WTC11 (cell line): ENCODE measurements around the gene GTSE1. TPM values are rescaled to one million over a fixed set of nuclear protein-coding genes. Genes with fewer than 3 reads are reported as not detected.

Experiments used
- ATAC-seq: fragments of 200-7000 bp; cut with Tn5 transposase; 2 replicates; pipeline ENCODE4 v1.10.0; 2021; ENCODE audit warnings: mild to moderate bottlenecking, moderate library complexity
- CTCF ChIA-PET: fragments of 300-600 bp; sonication (Branson Sonifier 250); formaldehyde crosslinking; loops from one replicate; lab custom pipeline; 2021; ENCODE audit warnings: antibody characterized with exemption; lab: Charles Lee
- POLR2A ChIA-PET: fragments of 350-600 bp; sonication (Branson Sonifier 250); formaldehyde crosslinking; loops from one replicate; lab custom pipeline; 2021; ENCODE audit warnings: antibody characterized with exemption; lab: Charles Lee
- DNase-seq: peaks from one replicate; pipeline ENCODE4 v3.0.0; 2021; ENCODE audit warnings: low spot score
- H3K27ac Mint-ChIP-seq: 2 replicates; pipeline ENCODE4 v1.8.0; 2021; ENCODE audit warnings: mixed read lengths
- H3K27me3 Mint-ChIP-seq: 2 replicates; pipeline ENCODE4 v1.8.0; 2021; ENCODE audit warnings: low read depth, mild to moderate bottlenecking, moderate library complexity, mixed read lengths
- H3K36me3 Mint-ChIP-seq: 2 replicates; pipeline ENCODE4 v1.8.0; 2021; ENCODE audit warnings: mixed read lengths
- H3K4me1 Mint-ChIP-seq: 2 replicates; pipeline ENCODE4 v1.8.0; 2022; ENCODE audit warnings: mixed read lengths
- H3K4me3 Mint-ChIP-seq: 2 replicates; pipeline ENCODE4 v1.8.0; 2021; ENCODE audit warnings: mild to moderate bottlenecking, moderate library complexity, mixed read lengths
- H3K9me3 Mint-ChIP-seq: 2 replicates; pipeline ENCODE4 v1.8.0; 2021; ENCODE audit warnings: mixed read lengths
- CREM ChIP-seq: sonication (generic); formaldehyde crosslinking; IDR thresholded peaks from 2 replicates; pipeline ENCODE4 v1.8.1; 2022; ENCODE audit warnings: mild to moderate bottlenecking, missing genetic modification reagents, moderate library complexity
- FOXK1 ChIP-seq: sonication (generic); formaldehyde crosslinking; IDR thresholded peaks from 2 replicates; pipeline ENCODE4 v1.8.0; 2022; ENCODE audit warnings: mild to moderate bottlenecking, moderate library complexity, missing genetic modification reagents
- HMGA2 ChIP-seq: fragments of 250-450 bp; sonication (Bioruptor Pico); IDR thresholded peaks from 2 replicates; pipeline ENCODE4 v1.4.0; 2021; ENCODE audit warnings: mild to moderate bottlenecking, moderate library complexity
- JAZF1 ChIP-seq: fragments of 250-450 bp; sonication (Bioruptor Pico); IDR thresholded peaks from 2 replicates; pipeline ENCODE4 v1.9.0; 2021; ENCODE audit warnings: moderate library complexity, mild to moderate bottlenecking, inconsistent platforms
- KAT7 ChIP-seq: sonication (generic); formaldehyde crosslinking; IDR thresholded peaks from 2 replicates; pipeline ENCODE4 v1.8.1; 2023; ENCODE audit warnings: missing genetic modification reagents, mild to moderate bottlenecking, borderline replicate concordance
- NFATC4 ChIP-seq: fragments of 250-450 bp; sonication (Bioruptor Pico); IDR thresholded peaks from 2 replicates; pipeline ENCODE4 v1.9.0; 2021; ENCODE audit warnings: mild to moderate bottlenecking
- NFE2L1 ChIP-seq: sonication (generic); formaldehyde crosslinking; IDR thresholded peaks from 2 replicates; pipeline ENCODE4 v1.8.1; 2023; ENCODE audit warnings: missing genetic modification reagents
- SP1 ChIP-seq: sonication (generic); formaldehyde crosslinking; conservative IDR thresholded peaks from 2 replicates; pipeline ENCODE4 v1.8.1; 2022; ENCODE audit warnings: missing genetic modification reagents
- total RNA-seq: library from RNA; stranded (reverse); gene quantifications from 3 replicates; pipeline ENCODE4 v1.2.3, GENCODE V29; 2021
- TF ChIP-seq, protein P1 (sequence below): sonication (generic); formaldehyde crosslinking; IDR thresholded peaks from 2 replicates; pipeline ENCODE4 v1.8.1; 2022; ENCODE audit warnings: low read depth, missing genetic modification reagents, borderline replicate concordance
- TF ChIP-seq, protein P2 (sequence below): sonication (generic); formaldehyde crosslinking; conservative IDR thresholded peaks from 2 replicates; pipeline ENCODE4 v1.8.1; 2022; ENCODE audit warnings: mild to moderate bottlenecking, missing genetic modification reagents
- TF ChIP-seq, protein P3 (sequence below): sonication (generic); formaldehyde crosslinking; IDR thresholded peaks from 2 replicates; pipeline ENCODE4 v1.8.0; 2023; ENCODE audit warnings: missing genetic modification reagents, mild to moderate bottlenecking, borderline replicate concordance
- TF ChIP-seq, protein P4 (sequence below): sonication (generic); formaldehyde crosslinking; conservative IDR thresholded peaks from 2 replicates; pipeline ENCODE4 v1.8.1; 2023; ENCODE audit warnings: mild to moderate bottlenecking, low read depth, missing genetic modification reagents, moderate library complexity
- TF ChIP-seq, protein P5 (sequence below): sonication (generic); formaldehyde crosslinking; IDR thresholded peaks from 2 replicates; pipeline ENCODE4 v1.8.0; 2022; ENCODE audit warnings: mild to moderate bottlenecking, missing genetic modification reagents
- TF ChIP-seq, protein P6 (sequence below): sonication (generic); formaldehyde crosslinking; IDR thresholded peaks from 2 replicates; pipeline ENCODE4 v1.8.0; 2023; ENCODE audit warnings: missing genetic modification reagents
- TF ChIP-seq, protein P7 (sequence below): fragments of 250-450 bp; sonication (Bioruptor Pico); IDR thresholded peaks from 2 replicates; pipeline ENCODE4 v1.9.0; 2021; ENCODE audit warnings: mild to moderate bottlenecking

The GTSE1 gene
- total RNA-seq, 1 experiment from 2014 or later: 56.1 TPM

DNA sequence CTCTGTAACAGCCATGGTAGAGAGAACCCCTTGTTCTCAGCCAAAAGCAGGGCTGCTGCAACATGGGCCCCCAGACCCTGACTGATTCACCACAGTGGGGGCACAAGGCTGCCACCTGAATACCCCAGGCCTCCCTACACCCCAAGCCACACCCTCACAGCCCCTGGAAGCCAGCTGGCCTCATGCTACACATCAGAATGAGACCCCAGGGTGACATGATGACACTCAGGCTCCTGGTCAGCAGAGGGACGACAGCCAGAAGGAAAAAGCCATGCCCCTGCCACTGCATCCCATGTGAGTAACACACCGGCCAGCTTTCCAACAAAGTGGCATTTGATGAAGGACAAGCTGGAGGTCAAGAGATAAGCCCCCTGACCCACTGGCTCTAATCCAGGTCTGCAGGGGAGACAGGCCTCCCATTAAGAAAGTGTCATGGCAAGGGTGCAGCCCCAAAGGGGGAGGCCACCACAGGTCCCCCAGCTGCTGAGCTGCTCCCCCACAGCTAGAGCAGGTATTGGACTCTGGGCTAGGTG, 49.2 kb upstream of the GTSE1 start:
- no peak overlapping the region for H3K27ac Mint-ChIP-seq
- peaks cover 4% of the 10 kb centered on the region; the same call in 1 of the 2 replicates for H3K36me3 Mint-ChIP-seq
- H3K4me3 Mint-ChIP-seq: no peak overlapping the region
- peaks cover 9% of the 10 kb centered on the region for H3K27me3 Mint-ChIP-seq
- CTCF ChIA-PET: interaction anchor here (3.6 kb wide), 1 partner anchor 15 kb away, joined by 25 read pairs; the partner anchor contains the start of gene PKDREJ
- TF ChIP-seq, protein P1, sequence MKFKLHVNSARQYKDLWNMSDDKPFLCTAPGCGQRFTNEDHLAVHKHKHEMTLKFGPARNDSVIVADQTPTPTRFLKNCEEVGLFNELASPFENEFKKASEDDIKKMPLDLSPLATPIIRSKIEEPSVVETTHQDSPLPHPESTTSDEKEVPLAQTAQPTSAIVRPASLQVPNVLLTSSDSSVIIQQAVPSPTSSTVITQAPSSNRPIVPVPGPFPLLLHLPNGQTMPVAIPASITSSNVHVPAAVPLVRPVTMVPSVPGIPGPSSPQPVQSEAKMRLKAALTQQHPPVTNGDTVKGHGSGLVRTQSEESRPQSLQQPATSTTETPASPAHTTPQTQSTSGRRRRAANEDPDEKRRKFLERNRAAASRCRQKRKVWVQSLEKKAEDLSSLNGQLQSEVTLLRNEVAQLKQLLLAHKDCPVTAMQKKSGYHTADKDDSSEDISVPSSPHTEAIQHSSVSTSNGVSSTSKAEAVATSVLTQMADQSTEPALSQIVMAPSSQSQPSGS (CRISPR knock-in tag): no peak
- TF ChIP-seq, protein P2, sequence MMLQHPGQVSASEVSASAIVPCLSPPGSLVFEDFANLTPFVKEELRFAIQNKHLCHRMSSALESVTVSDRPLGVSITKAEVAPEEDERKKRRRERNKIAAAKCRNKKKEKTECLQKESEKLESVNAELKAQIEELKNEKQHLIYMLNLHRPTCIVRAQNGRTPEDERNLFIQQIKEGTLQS (CRISPR knock-in tag): no peak
- TF ChIP-seq JAZF1 (CRISPR knock-in tag): no peak
- TF ChIP-seq, protein P3, sequence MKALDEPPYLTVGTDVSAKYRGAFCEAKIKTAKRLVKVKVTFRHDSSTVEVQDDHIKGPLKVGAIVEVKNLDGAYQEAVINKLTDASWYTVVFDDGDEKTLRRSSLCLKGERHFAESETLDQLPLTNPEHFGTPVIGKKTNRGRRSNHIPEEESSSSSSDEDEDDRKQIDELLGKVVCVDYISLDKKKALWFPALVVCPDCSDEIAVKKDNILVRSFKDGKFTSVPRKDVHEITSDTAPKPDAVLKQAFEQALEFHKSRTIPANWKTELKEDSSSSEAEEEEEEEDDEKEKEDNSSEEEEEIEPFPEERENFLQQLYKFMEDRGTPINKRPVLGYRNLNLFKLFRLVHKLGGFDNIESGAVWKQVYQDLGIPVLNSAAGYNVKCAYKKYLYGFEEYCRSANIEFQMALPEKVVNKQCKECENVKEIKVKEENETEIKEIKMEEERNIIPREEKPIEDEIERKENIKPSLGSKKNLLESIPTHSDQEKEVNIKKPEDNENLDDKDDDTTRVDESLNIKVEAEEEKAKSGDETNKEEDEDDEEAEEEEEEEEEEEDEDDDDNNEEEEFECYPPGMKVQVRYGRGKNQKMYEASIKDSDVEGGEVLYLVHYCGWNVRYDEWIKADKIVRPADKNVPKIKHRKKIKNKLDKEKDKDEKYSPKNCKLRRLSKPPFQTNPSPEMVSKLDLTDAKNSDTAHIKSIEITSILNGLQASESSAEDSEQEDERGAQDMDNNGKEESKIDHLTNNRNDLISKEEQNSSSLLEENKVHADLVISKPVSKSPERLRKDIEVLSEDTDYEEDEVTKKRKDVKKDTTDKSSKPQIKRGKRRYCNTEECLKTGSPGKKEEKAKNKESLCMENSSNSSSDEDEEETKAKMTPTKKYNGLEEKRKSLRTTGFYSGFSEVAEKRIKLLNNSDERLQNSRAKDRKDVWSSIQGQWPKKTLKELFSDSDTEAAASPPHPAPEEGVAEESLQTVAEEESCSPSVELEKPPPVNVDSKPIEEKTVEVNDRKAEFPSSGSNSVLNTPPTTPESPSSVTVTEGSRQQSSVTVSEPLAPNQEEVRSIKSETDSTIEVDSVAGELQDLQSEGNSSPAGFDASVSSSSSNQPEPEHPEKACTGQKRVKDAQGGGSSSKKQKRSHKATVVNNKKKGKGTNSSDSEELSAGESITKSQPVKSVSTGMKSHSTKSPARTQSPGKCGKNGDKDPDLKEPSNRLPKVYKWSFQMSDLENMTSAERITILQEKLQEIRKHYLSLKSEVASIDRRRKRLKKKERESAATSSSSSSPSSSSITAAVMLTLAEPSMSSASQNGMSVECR (CRISPR knock-in tag): no peak
- no peak for TF ChIP-seq NFATC4
- TF ChIP-seq, protein P4, sequence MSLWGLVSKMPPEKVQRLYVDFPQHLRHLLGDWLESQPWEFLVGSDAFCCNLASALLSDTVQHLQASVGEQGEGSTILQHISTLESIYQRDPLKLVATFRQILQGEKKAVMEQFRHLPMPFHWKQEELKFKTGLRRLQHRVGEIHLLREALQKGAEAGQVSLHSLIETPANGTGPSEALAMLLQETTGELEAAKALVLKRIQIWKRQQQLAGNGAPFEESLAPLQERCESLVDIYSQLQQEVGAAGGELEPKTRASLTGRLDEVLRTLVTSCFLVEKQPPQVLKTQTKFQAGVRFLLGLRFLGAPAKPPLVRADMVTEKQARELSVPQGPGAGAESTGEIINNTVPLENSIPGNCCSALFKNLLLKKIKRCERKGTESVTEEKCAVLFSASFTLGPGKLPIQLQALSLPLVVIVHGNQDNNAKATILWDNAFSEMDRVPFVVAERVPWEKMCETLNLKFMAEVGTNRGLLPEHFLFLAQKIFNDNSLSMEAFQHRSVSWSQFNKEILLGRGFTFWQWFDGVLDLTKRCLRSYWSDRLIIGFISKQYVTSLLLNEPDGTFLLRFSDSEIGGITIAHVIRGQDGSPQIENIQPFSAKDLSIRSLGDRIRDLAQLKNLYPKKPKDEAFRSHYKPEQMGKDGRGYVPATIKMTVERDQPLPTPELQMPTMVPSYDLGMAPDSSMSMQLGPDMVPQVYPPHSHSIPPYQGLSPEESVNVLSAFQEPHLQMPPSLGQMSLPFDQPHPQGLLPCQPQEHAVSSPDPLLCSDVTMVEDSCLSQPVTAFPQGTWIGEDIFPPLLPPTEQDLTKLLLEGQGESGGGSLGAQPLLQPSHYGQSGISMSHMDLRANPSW (CRISPR knock-in tag): no peak
- TF ChIP-seq, protein P5, sequence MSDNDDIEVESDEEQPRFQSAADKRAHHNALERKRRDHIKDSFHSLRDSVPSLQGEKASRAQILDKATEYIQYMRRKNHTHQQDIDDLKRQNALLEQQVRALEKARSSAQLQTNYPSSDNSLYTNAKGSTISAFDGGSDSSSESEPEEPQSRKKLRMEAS (CRISPR knock-in tag): no peak
- no peak for TF ChIP-seq FOXK1 (CRISPR knock-in tag)
- no peak for TF ChIP-seq KAT7 (CRISPR knock-in tag)
- TF ChIP-seq HMGA2: no peak
- TF ChIP-seq, protein P6, sequence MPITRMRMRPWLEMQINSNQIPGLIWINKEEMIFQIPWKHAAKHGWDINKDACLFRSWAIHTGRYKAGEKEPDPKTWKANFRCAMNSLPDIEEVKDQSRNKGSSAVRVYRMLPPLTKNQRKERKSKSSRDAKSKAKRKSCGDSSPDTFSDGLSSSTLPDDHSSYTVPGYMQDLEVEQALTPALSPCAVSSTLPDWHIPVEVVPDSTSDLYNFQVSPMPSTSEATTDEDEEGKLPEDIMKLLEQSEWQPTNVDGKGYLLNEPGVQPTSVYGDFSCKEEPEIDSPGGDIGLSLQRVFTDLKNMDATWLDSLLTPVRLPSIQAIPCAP (CRISPR knock-in tag): no peak
- no peak for TF ChIP-seq CREM
- no peak for TF ChIP-seq SP1 (CRISPR knock-in tag)
- TF ChIP-seq, all 79 proteins: peak for 0
- POLR2A ChIA-PET: no interaction called here
- ATAC-seq: no peak
- H3K4me1 Mint-ChIP-seq: peaks cover 13% of the 10 kb centered on the region
- DNase-seq: no peak
- H3K9me3 Mint-ChIP-seq: no peaks in the 10 kb centered on the region

DNA sequence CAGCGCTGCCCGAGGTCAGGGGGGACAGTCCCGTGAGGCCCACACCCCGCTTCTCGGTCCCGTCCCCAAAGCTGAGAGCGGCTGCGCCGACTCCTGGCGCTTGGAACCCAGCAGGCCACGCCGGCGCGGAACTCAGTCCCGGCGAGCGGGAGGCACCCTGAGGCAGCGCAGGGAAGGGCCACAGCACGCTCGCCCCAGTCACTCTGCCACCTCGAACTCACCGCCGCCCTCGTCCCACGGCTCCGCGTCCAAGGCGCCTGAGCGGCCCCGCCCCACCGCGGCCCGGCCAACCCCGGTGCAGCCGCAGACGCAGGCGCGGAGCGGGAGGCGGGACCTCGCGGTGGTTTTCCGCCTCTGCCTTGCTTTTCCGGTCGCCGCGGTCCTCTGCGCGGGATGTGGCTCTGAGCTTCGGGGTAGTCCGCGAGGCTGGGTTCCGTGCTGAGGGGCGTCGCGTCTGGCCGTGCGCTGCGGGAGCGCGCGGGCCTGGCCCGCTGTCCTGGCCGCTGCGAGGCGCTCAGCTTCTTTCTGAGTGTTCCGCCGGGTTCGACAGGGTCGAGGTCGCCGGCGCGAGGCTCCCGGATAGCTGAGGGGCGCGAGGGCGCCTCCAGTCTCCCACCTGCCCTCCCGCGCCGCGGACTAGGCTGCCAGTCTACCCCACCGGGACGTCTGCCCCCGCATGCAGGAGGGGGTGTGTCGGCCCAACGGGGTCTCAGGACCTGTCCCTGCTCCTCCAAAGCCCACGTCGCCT, 46.5 kb upstream of the GTSE1 start, which contains the start of gene CDPF1:
CDPF1 (minus strand) TSS at position 259 of the 748 bp plus-strand sequence. CDS start 2,009 bp downstream, outside the sequence.
- CTCF ChIA-PET: interaction anchor here (0.6 to 3.6 kb wide), 7 partner anchors 12 to 244 kb away, joined by 3 to 25 read pairs (median 6); partner anchors contain the start of genes GTSE1, PKDREJ and TTC38
- no peaks in the 10 kb centered on the region for H3K36me3 Mint-ChIP-seq
- no peak within 1 kb of the TSS for H3K27ac Mint-ChIP-seq
- POLR2A ChIA-PET: interaction anchor here (1.4 kb wide), 1 partner anchor 13 kb away, joined by 4 read pairs; the partner anchor contains the start of gene PKDREJ
- peaks cover 13% of the 10 kb centered on the region for H3K4me1 Mint-ChIP-seq
- DNase-seq (peak; percentile 85), ATAC-seq (peak; percentile 89)
- H3K27me3 Mint-ChIP-seq: peaks cover 9% of the 10 kb centered on the region
- no peaks in the 10 kb centered on the region for H3K9me3 Mint-ChIP-seq
- H3K4me3 Mint-ChIP-seq: peak within 1 kb of the TSS; percentile 71
- TF ChIP-seq, protein P7, sequence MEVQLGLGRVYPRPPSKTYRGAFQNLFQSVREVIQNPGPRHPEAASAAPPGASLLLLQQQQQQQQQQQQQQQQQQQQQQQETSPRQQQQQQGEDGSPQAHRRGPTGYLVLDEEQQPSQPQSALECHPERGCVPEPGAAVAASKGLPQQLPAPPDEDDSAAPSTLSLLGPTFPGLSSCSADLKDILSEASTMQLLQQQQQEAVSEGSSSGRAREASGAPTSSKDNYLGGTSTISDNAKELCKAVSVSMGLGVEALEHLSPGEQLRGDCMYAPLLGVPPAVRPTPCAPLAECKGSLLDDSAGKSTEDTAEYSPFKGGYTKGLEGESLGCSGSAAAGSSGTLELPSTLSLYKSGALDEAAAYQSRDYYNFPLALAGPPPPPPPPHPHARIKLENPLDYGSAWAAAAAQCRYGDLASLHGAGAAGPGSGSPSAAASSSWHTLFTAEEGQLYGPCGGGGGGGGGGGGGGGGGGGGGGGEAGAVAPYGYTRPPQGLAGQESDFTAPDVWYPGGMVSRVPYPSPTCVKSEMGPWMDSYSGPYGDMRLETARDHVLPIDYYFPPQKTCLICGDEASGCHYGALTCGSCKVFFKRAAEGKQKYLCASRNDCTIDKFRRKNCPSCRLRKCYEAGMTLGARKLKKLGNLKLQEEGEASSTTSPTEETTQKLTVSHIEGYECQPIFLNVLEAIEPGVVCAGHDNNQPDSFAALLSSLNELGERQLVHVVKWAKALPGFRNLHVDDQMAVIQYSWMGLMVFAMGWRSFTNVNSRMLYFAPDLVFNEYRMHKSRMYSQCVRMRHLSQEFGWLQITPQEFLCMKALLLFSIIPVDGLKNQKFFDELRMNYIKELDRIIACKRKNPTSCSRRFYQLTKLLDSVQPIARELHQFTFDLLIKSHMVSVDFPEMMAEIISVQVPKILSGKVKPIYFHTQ: no peak
- peak; percentile 89 for TF ChIP-seq NFE2L1 (CRISPR knock-in tag)
- TF ChIP-seq, protein P4 (CRISPR knock-in tag): 0 out of 2 replicates have a peak, but pooled peaks have one; percentile 27
